C4-2B (cell line): ENCODE results near the gene HLA-E.

Experiments
- CTCF ChIP-seq: fragments of 450-650 bp; conservative IDR thresholded peaks from 2 replicates; pipeline ENCODE4 v1.5.1; 2017; ENCODE audit warnings: mild to moderate bottlenecking
- ZFX ChIP-seq: fragments of 450-650 bp; IDR thresholded peaks from 2 replicates; pipeline ENCODE4 v1.6.1; 2017

GRCh38 chr6:30542404-30542725 is 53.1 kb downstream of the HLA-E start:
- TF ChIP-seq CTCF (no peak), ZFX (no peak)
